HepG2 (cell line): ENCODE results near the gene ABHD1. TPM values are rescaled to one million over a fixed set of nuclear protein-coding genes. Genes with fewer than 3 reads are reported as not detected.
A peak's percentile ranks its signal among the peaks of the same experiment; 100 is the strongest.

Source experiments
- DR1 ChIP-seq: sonication (generic); formaldehyde crosslinking; IDR thresholded peaks from 2 replicates; pipeline ENCODE4 v1.8.0; 2021; ENCODE audit warnings: mild to moderate bottlenecking, missing genetic modification reagents, inconsistent platforms
- EEA1 ChIP-seq: sonication (generic); formaldehyde crosslinking; IDR thresholded peaks from 2 replicates; pipeline ENCODE4 v1.5.1; 2020; ENCODE audit warnings: mild to moderate bottlenecking, missing genetic modification reagents, borderline replicate concordance
- EHMT2 ChIP-seq: fragments of 200-600 bp; sonication (generic); IDR thresholded peaks from 2 replicates; pipeline ENCODE4 v1.7.0; 2017; ENCODE audit warnings: antibody characterized with exemption, low read depth, low read length, borderline replicate concordance
- FIP1L1 ChIP-seq: fragments of 200-400 bp; formaldehyde crosslinking; IDR thresholded peaks from 2 replicates; pipeline ENCODE4 v1.6.1; 2018; ENCODE audit warnings: low read depth, mild to moderate bottlenecking, low read length, moderate library complexity, borderline replicate concordance; ENCODE audit not compliant: insufficient read depth
- GATA4 ChIP-seq: sonication (generic); IDR thresholded peaks from 2 replicates; pipeline ENCODE4 v1.6.1; 2016; ENCODE audit warnings: antibody characterized with exemption, low read depth, borderline replicate concordance
- HMGA1 ChIP-seq: sonication (generic); formaldehyde crosslinking; conservative IDR thresholded peaks from 2 replicates; pipeline ENCODE4 v1.4.0; 2020; ENCODE audit warnings: missing genetic modification reagents
- ISL2 ChIP-seq: sonication (generic); formaldehyde crosslinking; IDR thresholded peaks from 2 replicates; pipeline ENCODE4 v1.5.0; 2020; ENCODE audit warnings: missing genetic modification reagents
- KMT2A ChIP-seq: sonication (generic); formaldehyde crosslinking; IDR thresholded peaks from 2 replicates; pipeline ENCODE4 v1.4.0; 2020; ENCODE audit warnings: missing genetic modification reagents
- PHF5A ChIP-seq: IDR thresholded peaks from one replicate; pipeline ENCODE4 v1.6.1; 2018; ENCODE audit warnings: low read depth, missing genetic modification reagents; ENCODE audit not compliant: unreplicated experiment
- TEAD2 ChIP-seq: sonication (generic); formaldehyde crosslinking; IDR thresholded peaks from 2 replicates; pipeline ENCODE4 v1.9.0; 2021; ENCODE audit warnings: missing genetic modification reagents
- ZBTB7A ChIP-seq: sonication (generic); formaldehyde crosslinking; IDR thresholded peaks from 2 replicates; pipeline ENCODE4 v1.8.0; 2022; ENCODE audit warnings: mild to moderate bottlenecking, missing genetic modification reagents
- ZC3H13 ChIP-seq: sonication (generic); formaldehyde crosslinking; IDR thresholded peaks from 2 replicates; pipeline ENCODE4 v1.8.1; 2023; ENCODE audit warnings: mild to moderate bottlenecking, missing genetic modification reagents, moderate library complexity
- ZNF234 ChIP-seq: sonication (generic); formaldehyde crosslinking; conservative IDR thresholded peaks from 2 replicates; pipeline ENCODE4 v1.5.1; 2020; ENCODE audit warnings: mild to moderate bottlenecking, missing genetic modification reagents
- ZNF282 ChIP-seq: fragments of 450-650 bp; IDR thresholded peaks from 2 replicates; pipeline ENCODE4 v1.6.1; 2018; ENCODE audit not compliant: partially characterized antibody
- ZNF30 ChIP-seq: sonication (generic); formaldehyde crosslinking; IDR thresholded peaks from 2 replicates; pipeline ENCODE4 v1.5.0; 2020; ENCODE audit warnings: mild to moderate bottlenecking, missing genetic modification reagents
- ZNF572 ChIP-seq: sonication (generic); formaldehyde crosslinking; IDR thresholded peaks from 2 replicates; pipeline ENCODE4 v1.5.1; 2020; ENCODE audit warnings: mild to moderate bottlenecking, missing genetic modification reagents
- ZNF839 ChIP-seq: sonication (generic); formaldehyde crosslinking; IDR thresholded peaks from 2 replicates; pipeline ENCODE4 v1.4.0; 2020; ENCODE audit warnings: missing genetic modification reagents, mild to moderate bottlenecking, borderline replicate concordance
- polyA plus RNA-seq, 8 experiments: library from polyadenylated mRNA; depleted of rRNA in 3 of 8; stranded (reverse) in 7 of 8; unstranded in 1 of 8; fragments of >200 nt; fragmentation: Illumina TruSeq in 4 of 8; extraction: Trizol in 4 of 8; gene quantifications; 2 replicates each; pipeline versions ENCODE4 v1.2.1 to v1.2.3, GENCODE V29; 2011 to 2016; ENCODE audit warnings: low read depth in 4 of 8, missing spikeins in 1 of 8, mixed read lengths in 1 of 8; ENCODE audit not compliant: insufficient read depth in 1 of 8
- total RNA-seq, 5 experiments: library from RNA; depleted of rRNA; stranded (reverse); fragments of >200 nt; fragmentation: Illumina TruSeq; extraction: Trizol; gene quantifications; 2 replicates each; pipeline ENCODE4 v1.2.3, GENCODE V29; 2016; ENCODE audit warnings: low read depth in 1 of 5
- TF ChIP-seq, protein P1 (sequence below): sonication (generic); formaldehyde crosslinking; IDR thresholded peaks from 2 replicates; pipeline ENCODE4 v1.4.0; 2020; ENCODE audit warnings: missing genetic modification reagents
- TF ChIP-seq, protein P2 (sequence below): IDR thresholded peaks from 2 replicates; pipeline ENCODE4 v1.6.1; 2016; ENCODE audit warnings: low read depth, borderline replicate concordance
- TF ChIP-seq, protein P3 (sequence below), 2 experiments: sonication (generic) in 1 of 2; formaldehyde crosslinking in 1 of 2; IDR thresholded peaks; 2 replicates each; pipeline versions ENCODE4 v1.4.0 to v1.6.1; 2018 to 2020; ENCODE audit warnings: missing genetic modification reagents in 2 of 2, borderline replicate concordance in 1 of 2, low read depth in 1 of 2, mild to moderate bottlenecking in 1 of 2, missing biosample characterization in 1 of 2
- TF ChIP-seq, protein P4 (sequence below): sonication (generic); formaldehyde crosslinking; IDR thresholded peaks from 2 replicates; pipeline ENCODE4 v1.5.1; 2020; ENCODE audit warnings: mild to moderate bottlenecking, missing genetic modification reagents, moderate library complexity

The ABHD1 gene
- total and polyA plus RNA-seq, 2 of the 13 experiments (the other 11 are each of a cell fraction or from before 2014, with no cell fraction given) = 0.04 to 0.81 TPM

DNA sequence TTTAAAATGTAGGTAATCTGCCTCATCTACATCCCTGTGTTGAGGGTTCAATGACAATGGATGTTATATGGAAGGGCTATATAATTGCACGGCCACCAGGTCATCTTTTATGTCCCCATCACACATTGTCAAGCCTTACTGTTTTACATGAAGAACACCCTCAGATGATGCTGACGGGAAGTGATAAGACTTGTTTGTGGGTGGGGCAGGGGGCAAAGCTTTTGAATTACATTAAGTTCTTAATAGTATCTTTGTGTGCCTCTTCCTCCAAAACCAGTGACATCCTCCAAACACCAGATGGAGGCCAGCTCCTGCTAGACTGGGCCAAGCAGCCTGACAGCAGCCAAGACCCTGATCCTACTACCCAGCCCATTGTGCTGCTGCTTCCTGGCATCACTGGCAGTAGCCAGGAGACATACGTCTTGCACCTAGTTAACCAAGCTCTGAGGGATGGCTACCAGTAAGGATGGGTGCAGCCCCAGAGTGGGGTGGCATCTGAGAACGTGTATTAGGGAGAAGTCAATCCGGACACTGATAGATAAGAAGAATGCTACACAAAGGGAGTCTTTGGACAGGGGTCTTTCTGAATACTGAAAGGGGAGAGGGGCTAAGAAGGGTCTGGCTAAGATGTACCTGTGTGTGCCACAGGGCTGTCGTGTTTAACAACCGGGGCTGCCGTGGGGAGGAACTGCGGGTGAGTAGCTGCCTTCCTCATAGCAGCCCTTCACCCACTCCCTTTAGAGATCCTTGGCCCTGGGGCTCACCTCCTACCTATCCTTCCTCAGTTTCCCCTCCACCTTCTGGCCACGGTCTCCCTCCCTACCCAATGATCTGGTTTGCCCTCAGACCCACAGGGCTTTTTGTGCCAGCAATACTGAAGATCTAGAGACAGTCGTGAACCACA is 5.3 kb downstream of the ABHD1 start (continued):
- TF ChIP-seq GATA4 (no peak), DR1 (CRISPR knock-in tag) (no peak), EEA1 (no peak), FIP1L1 (no peak), ZNF30 (CRISPR knock-in tag) (no peak), ZNF839 (CRISPR knock-in tag) (no peak), ZNF234 (CRISPR knock-in tag) (no peak), KMT2A (CRISPR knock-in tag) (no peak), ZNF572 (CRISPR knock-in tag) (no peak), ZBTB7A (CRISPR knock-in tag) (no peak), TEAD2 (CRISPR knock-in tag) (no peak), PHF5A (no peak), ZC3H13 (CRISPR knock-in tag) (peak; percentile 76), HMGA1 (CRISPR knock-in tag) (no peak), ISL2 (CRISPR knock-in tag) (no peak), EHMT2 (no peak), ZNF282 (no peak)
- TF ChIP-seq, protein P1, sequence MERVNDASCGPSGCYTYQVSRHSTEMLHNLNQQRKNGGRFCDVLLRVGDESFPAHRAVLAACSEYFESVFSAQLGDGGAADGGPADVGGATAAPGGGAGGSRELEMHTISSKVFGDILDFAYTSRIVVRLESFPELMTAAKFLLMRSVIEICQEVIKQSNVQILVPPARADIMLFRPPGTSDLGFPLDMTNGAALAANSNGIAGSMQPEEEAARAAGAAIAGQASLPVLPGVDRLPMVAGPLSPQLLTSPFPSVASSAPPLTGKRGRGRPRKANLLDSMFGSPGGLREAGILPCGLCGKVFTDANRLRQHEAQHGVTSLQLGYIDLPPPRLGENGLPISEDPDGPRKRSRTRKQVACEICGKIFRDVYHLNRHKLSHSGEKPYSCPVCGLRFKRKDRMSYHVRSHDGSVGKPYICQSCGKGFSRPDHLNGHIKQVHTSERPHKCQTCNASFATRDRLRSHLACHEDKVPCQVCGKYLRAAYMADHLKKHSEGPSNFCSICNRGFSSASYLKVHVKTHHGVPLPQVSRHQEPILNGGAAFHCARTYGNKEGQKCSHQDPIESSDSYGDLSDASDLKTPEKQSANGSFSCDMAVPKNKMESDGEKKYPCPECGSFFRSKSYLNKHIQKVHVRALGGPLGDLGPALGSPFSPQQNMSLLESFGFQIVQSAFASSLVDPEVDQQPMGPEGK (CRISPR knock-in tag) = 0 out of 2 replicates have a peak, but pooled peaks have one; percentile 8
- TF ChIP-seq, protein P2, sequence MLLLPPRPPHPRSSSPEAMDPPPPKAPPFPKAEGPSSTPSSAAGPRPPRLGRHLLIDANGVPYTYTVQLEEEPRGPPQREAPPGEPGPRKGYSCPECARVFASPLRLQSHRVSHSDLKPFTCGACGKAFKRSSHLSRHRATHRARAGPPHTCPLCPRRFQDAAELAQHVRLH (CRISPR knock-in tag) = no peak
- TF ChIP-seq, protein P3, sequence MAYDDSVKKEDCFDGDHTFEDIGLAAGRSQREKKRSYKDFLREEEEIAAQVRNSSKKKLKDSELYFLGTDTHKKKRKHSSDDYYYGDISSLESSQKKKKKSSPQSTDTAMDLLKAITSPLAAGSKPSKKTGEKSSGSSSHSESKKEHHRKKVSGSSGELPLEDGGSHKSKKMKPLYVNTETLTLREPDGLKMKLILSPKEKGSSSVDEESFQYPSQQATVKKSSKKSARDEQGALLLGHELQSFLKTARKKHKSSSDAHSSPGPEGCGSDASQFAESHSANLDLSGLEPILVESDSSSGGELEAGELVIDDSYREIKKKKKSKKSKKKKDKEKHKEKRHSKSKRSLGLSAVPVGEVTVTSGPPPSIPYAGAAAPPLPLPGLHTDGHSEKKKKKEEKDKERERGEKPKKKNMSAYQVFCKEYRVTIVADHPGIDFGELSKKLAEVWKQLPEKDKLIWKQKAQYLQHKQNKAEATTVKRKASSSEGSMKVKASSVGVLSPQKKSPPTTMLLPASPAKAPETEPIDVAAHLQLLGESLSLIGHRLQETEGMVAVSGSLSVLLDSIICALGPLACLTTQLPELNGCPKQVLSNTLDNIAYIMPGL (CRISPR knock-in tag; IDR thresholded peaks at IDR 0.05; ENCODE audit: borderline replicate concordance in 1 of 2, low read depth in 1 of 2) = 0 out of 4 replicates have a peak, but pooled peaks of 1 of the 2 experiments have one; percentile 15
- TF ChIP-seq, protein P4, sequence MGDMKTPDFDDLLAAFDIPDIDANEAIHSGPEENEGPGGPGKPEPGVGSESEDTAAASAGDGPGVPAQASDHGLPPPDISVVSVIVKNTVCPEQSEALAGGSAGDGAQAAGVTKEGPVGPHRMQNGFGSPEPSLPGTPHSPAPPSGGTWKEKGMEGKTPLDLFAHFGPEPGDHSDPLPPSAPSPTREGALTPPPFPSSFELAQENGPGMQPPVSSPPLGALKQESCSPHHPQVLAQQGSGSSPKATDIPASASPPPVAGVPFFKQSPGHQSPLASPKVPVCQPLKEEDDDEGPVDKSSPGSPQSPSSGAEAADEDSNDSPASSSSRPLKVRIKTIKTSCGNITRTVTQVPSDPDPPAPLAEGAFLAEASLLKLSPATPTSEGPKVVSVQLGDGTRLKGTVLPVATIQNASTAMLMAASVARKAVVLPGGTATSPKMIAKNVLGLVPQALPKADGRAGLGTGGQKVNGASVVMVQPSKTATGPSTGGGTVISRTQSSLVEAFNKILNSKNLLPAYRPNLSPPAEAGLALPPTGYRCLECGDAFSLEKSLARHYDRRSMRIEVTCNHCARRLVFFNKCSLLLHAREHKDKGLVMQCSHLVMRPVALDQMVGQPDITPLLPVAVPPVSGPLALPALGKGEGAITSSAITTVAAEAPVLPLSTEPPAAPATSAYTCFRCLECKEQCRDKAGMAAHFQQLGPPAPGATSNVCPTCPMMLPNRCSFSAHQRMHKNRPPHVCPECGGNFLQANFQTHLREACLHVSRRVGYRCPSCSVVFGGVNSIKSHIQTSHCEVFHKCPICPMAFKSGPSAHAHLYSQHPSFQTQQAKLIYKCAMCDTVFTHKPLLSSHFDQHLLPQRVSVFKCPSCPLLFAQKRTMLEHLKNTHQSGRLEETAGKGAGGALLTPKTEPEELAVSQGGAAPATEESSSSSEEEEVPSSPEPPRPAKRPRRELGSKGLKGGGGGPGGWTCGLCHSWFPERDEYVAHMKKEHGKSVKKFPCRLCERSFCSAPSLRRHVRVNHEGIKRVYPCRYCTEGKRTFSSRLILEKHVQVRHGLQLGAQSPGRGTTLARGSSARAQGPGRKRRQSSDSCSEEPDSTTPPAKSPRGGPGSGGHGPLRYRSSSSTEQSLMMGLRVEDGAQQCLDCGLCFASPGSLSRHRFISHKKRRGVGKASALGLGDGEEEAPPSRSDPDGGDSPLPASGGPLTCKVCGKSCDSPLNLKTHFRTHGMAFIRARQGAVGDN (CRISPR knock-in tag) = peak; percentile 36
